HCT116 (cell line): ENCODE results near the gene PAPPA2.

Experiments used
- ATF3 ChIP-seq: IDR thresholded peaks from 2 replicates; pipeline ENCODE4 v1.6.1; 2012
- CTCF ChIP-seq, 3 experiments: fragments of 200-600 bp in 1 of 3; sonication (generic) in 1 of 3; IDR thresholded peaks in 2 of 3; conservative IDR thresholded peaks in 1 of 3; 2 replicates each; pipeline ENCODE4 v1.5.1; 2012 to 2017; ENCODE audit warnings: low read depth in 2 of 3, low read length in 2 of 3, antibody characterized with exemption in 1 of 3, borderline replicate concordance in 1 of 3, control low read depth in 1 of 3, mild to moderate bottlenecking in 1 of 3, mixed read lengths in 1 of 3, mixed run types in 1 of 3, moderate library complexity in 1 of 3; ENCODE audit not compliant: insufficient read depth in 1 of 3
- MAX ChIP-seq: IDR thresholded peaks from 2 replicates; pipeline ENCODE4 v1.6.1; 2012
- POLR2A ChIP-seq: IDR thresholded peaks from 2 replicates; pipeline ENCODE4 v1.7.0; 2011; ENCODE audit warnings: borderline replicate concordance; ENCODE audit not compliant: insufficient read depth, insufficient read length; ENCODE audit errors: extremely low read depth
- ZFX ChIP-seq: fragments of 450-650 bp; IDR thresholded peaks from 2 replicates; pipeline ENCODE4 v1.6.1; 2017

DNA sequence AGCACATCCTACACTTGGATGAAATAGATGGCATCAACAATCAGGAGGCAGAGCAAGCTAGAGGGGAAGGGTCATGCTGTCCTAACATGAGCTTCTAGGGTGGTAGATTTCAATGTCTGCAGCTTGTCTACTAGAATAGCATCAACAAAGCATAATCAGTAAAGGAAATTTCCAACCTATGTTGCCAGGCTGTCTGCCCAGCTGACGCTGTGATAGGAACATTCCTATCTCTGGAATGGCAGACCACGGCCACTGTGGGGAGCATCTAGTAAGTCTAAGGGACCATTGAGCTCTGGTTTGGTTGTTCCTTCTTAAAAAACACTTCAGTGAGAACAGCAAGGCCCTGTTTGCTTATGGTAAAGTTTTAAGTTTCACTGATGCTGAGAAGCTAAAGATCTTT lies 206.8 kb downstream of the PAPPA2 start:
- no peak for TF ChIP-seq CTCF (IDR thresholded peaks at IDR 0.05 in 2 of 3, conservative IDR thresholded peaks at IDR 0.05 in 1 of 3; ENCODE audit: borderline replicate concordance in 1 of 3, insufficient read depth in 1 of 3, low read depth in 2 of 3, low read length in 2 of 3)
- TF ChIP-seq ATF3, result no peak
- no peak for TF ChIP-seq MAX
- no peak for TF ChIP-seq POLR2A
- TF ChIP-seq ZFX, result no peak
